Measurements from ENCODE around the gene NUP210L. TPM values are rescaled to one million over a fixed set of nuclear protein-coding genes. Genes with fewer than 3 reads are reported as not detected.
"Not testable (repeated sequence)": the region's sequence is repeated elsewhere in the genome, so short reads cannot be mapped to it uniquely, and the experiment has no call there.

Gene NUP210L
- total RNA-seq, 1 donor from 2014 or later, result 0.30 TPM

- intact Hi-C loops (cut with DNase I), result no loop called here
- ATAC-seq, result no peak
- DNase-seq (ENCODE audit: missing footprints), result no peak
Observed at GRCh38 chr1:154174654-154175053, 19.8 kb upstream of the NUP210L start.

- ATAC-seq, result no peak
- no peak for DNase-seq (ENCODE audit: missing footprints)
- intact Hi-C loops (cut with DNase I), result no loop called here
Observed at GRCh38 chr1:154171880-154172279, 17.0 kb upstream of the NUP210L start.

- ATAC-seq, result no peak
- intact Hi-C loops (cut with DNase I), result no loop called here
Observed at GRCh38 chr1:154171223-154171583, 16.3 kb upstream of the NUP210L start.

GRCh38 chr1:154170547-154171222 lies 15.8 kb upstream of the NUP210L start:
- no peak for ATAC-seq
- intact Hi-C loops (cut with DNase I), result no loop called here

More at GRCh38 chr1:154171223-154171583, 16.3 kb upstream of the NUP210L start:
- DNase-seq (ENCODE audit: missing footprints), result no peak

GRCh38 chr1:154167461-154167860 lies 12.6 kb upstream of the NUP210L start:
- no peak for ATAC-seq
- intact Hi-C loops (cut with DNase I), result no loop called here
- DNase-seq (ENCODE audit: missing footprints), result no peak

More at GRCh38 chr1:154170547-154171222, 15.8 kb upstream of the NUP210L start:
- DNase-seq (ENCODE audit: missing footprints), result no peak

GRCh38 chr1:154166207-154166606 lies 11.3 kb upstream of the NUP210L start:
- no peak for DNase-seq (ENCODE audit: missing footprints)
- no peak for ATAC-seq
- intact Hi-C loops (cut with DNase I), result no loop called here

- DNase-seq (ENCODE audit: missing footprints) (no peak), ATAC-seq (no peak)
- intact Hi-C loops (cut with DNase I), result no loop called here
Observed at GRCh38 chr1:154159554-154159953, 4.7 kb upstream of the NUP210L start.

- no peak for DNase-seq (ENCODE audit: missing footprints)
- intact Hi-C loops (cut with DNase I), result no loop called here
- no peak for ATAC-seq
Observed at GRCh38 chr1:154158307-154159125, 3.6 kb upstream of the NUP210L start.

- DNase-seq (ENCODE audit: missing footprints) (no peak), ATAC-seq (no peak)
- intact Hi-C loops (cut with DNase I), result no loop called here
Observed at GRCh38 chr1:154157520-154158306, 2.8 kb upstream of the NUP210L start.

- ATAC-seq (peak; percentile 63), DNase-seq (ENCODE audit: missing footprints) (no peak)
- intact Hi-C loops (cut with DNase I), result no loop called here
Observed at GRCh38 chr1:154155251-154155650, 378 bp upstream of the NUP210L start.

GRCh38 chr1:154154053-154154452 lies 820 bp downstream of the NUP210L start:
- intact Hi-C loops (cut with DNase I), result no loop called here
- no peak for ATAC-seq
- DNase-seq (ENCODE audit: missing footprints), result no peak

GRCh38 chr1:154151311-154151710 lies 3.6 kb downstream of the NUP210L start:
- intact Hi-C loops (cut with DNase I), result no loop called here
- ATAC-seq (no peak), DNase-seq (ENCODE audit: missing footprints) (no peak)

- no peak for DNase-seq (ENCODE audit: missing footprints)
- no peak for ATAC-seq
- intact Hi-C loops (cut with DNase I), result no loop called here
Observed at GRCh38 chr1:154148807-154149206, 6.1 kb downstream of the NUP210L start.

GRCh38 chr1:154147505-154147904 lies 7.4 kb downstream of the NUP210L start:
- intact Hi-C loops (cut with DNase I); DNase-seq (ENCODE audit: missing footprints); ATAC-seq: not testable (repeated sequence)

- no peak for DNase-seq (ENCODE audit: missing footprints)
- intact Hi-C loops (cut with DNase I), result no loop called here
- ATAC-seq, result no peak
Observed at GRCh38 chr1:154145986-154146385, 8.9 kb downstream of the NUP210L start.

GRCh38 chr1:154142358-154142757 lies 12.5 kb downstream of the NUP210L start:
- DNase-seq (ENCODE audit: missing footprints) (no peak), ATAC-seq (no peak)
- intact Hi-C loops (cut with DNase I), result no loop called here

GRCh38 chr1:154141240-154141639 lies 13.6 kb downstream of the NUP210L start:
- ATAC-seq (no peak), DNase-seq (ENCODE audit: missing footprints) (no peak)
- intact Hi-C loops (cut with DNase I), result no loop called here

GRCh38 chr1:154137888-154138287 lies 17.0 kb downstream of the NUP210L start:
- ATAC-seq, result no peak
- intact Hi-C loops (cut with DNase I), result no loop called here
- DNase-seq (ENCODE audit: missing footprints), result no peak

GRCh38 chr1:154133256-154133655 lies 21.6 kb downstream of the NUP210L start:
- ATAC-seq, result no peak
- intact Hi-C loops (cut with DNase I), result no loop called here
- DNase-seq (ENCODE audit: missing footprints), result no peak

Measured in Right ventricle myocardium inferior (tissue), 1 donor.